Mesendoderm (in vitro differentiated cells): Measurements from ENCODE around the gene FBLN7.

Experiments
- DNase-seq: peaks from one replicate; pipeline ENCODE4 v3.0.0; 2013
- H2AK5ac ChIP-seq: 2 replicates; pipeline ENCODE4 v1.6.1; 2013; ENCODE audit warnings: low read length, inconsistent platforms
- H2BK120ac ChIP-seq: 2 replicates; pipeline ENCODE4 v1.6.1; 2013; ENCODE audit warnings: low read depth, mild to moderate bottlenecking, low read length, moderate library complexity, mixed read lengths
- H2BK15ac ChIP-seq: replicated peaks from 2 replicates; pipeline ENCODE4 v1.6.1; 2013; ENCODE audit warnings: low read depth, mild to moderate bottlenecking, moderate library complexity
- H2BK5ac ChIP-seq: 2 replicates; pipeline ENCODE4 v1.6.1; 2013; ENCODE audit warnings: low read length, inconsistent platforms
- H3K18ac ChIP-seq: 2 replicates; pipeline ENCODE4 v1.6.1; 2013; ENCODE audit warnings: mild to moderate bottlenecking, low read length, mixed read lengths
- H3K23ac ChIP-seq: one replicate; pipeline ENCODE4 v1.6.1; 2013; ENCODE audit warnings: low read length
- H3K27ac ChIP-seq: 2 replicates; pipeline ENCODE4 v1.5.1; 2013; ENCODE audit warnings: low read depth, mild to moderate bottlenecking, inconsistent platforms, low read length, moderate library complexity
- H3K27me3 ChIP-seq: 2 replicates; pipeline ENCODE4 v1.6.1; 2013; ENCODE audit warnings: low read length, control low read depth, mild to moderate bottlenecking, inconsistent platforms; ENCODE audit not compliant: insufficient read depth, poor library complexity
- H3K36me3 ChIP-seq: 2 replicates; pipeline ENCODE4 v1.6.1; 2013; ENCODE audit warnings: low read length, inconsistent platforms; ENCODE audit not compliant: control insufficient read depth, insufficient read depth
- H3K4ac ChIP-seq: one replicate; pipeline ENCODE4 v1.6.1; 2013; ENCODE audit warnings: low read depth, mild to moderate bottlenecking, low read length, moderate library complexity
- H3K4me1 ChIP-seq: 2 replicates; pipeline ENCODE4 v1.6.1; 2013; ENCODE audit warnings: low read depth, low read length, inconsistent platforms; ENCODE audit not compliant: control insufficient read depth
- H3K4me2 ChIP-seq: 2 replicates; pipeline ENCODE4 v1.6.1; 2013; ENCODE audit warnings: low read length
- H3K4me3 ChIP-seq: 2 replicates; pipeline ENCODE4 v1.5.1; 2013; ENCODE audit warnings: mild to moderate bottlenecking, low read length
- H3K56ac ChIP-seq: one replicate; pipeline ENCODE4 v1.6.1; 2013; ENCODE audit warnings: low read length
- H3K79me1 ChIP-seq: 2 replicates; pipeline ENCODE4 v1.6.1; 2013; ENCODE audit warnings: low read length, inconsistent platforms
- H3K79me2 ChIP-seq: 2 replicates; pipeline ENCODE4 v1.6.1; 2013; ENCODE audit warnings: mild to moderate bottlenecking, low read length; ENCODE audit not compliant: control insufficient read depth, insufficient read depth
- H3K9ac ChIP-seq: 2 replicates; pipeline ENCODE4 v1.6.1; 2013; ENCODE audit warnings: low read length, inconsistent platforms
- H4K5ac ChIP-seq: one replicate; pipeline ENCODE4 v1.6.1; 2013; ENCODE audit warnings: low read length
- H4K8ac ChIP-seq: one replicate; pipeline ENCODE4 v1.6.1; 2013; ENCODE audit warnings: low read depth, mild to moderate bottlenecking, control low read depth, low read length, moderate library complexity
- WGBS: extraction: QIAGEN DNeasy Blood & Tissue Kit; methylation state at CpG from one replicate; pipeline ENCODE4 v1.1.7; 2013; ENCODE audit warnings: low lambda C conversion rate, missing lambda C conversion rate; ENCODE audit not compliant: insufficient coverage; ENCODE audit errors: extremely low coverage; 5-methylcytosine and 5-hydroxymethylcytosine counted together

FBLN7 gene

GRCh38 chr2:112142525-112143078 lies 4.4 kb downstream of the FBLN7 start:
- Histone ChIP-seq H3K18ac (no peak overlapping the region), H3K4me2 (no peak overlapping the region), H3K79me1 (no peaks in the 10 kb centered on the region), H3K27me3 (peaks cover 17% of the 10 kb centered on the region), H3K56ac (no peak overlapping the region), H3K9ac (no peak overlapping the region), H3K4me3 (no peak overlapping the region), H3K36me3 (no peaks in the 10 kb centered on the region), H2BK120ac (no peak overlapping the region), H3K23ac (no peak overlapping the region), H2AK5ac (no peak overlapping the region), H3K4me1 (peaks cover 3% of the 10 kb centered on the region), H3K4ac (no peak overlapping the region), H4K5ac (no peak overlapping the region), H3K79me2 (no peaks in the 10 kb centered on the region), H3K27ac (no peak overlapping the region), H2BK15ac (no peak overlapping the region), H2BK5ac (no peak overlapping the region), H4K8ac (no peak overlapping the region)
- WGBS: no CpG with 5 or more reads among the region's 8 CpGs
- DNase-seq: no peak

DNA sequence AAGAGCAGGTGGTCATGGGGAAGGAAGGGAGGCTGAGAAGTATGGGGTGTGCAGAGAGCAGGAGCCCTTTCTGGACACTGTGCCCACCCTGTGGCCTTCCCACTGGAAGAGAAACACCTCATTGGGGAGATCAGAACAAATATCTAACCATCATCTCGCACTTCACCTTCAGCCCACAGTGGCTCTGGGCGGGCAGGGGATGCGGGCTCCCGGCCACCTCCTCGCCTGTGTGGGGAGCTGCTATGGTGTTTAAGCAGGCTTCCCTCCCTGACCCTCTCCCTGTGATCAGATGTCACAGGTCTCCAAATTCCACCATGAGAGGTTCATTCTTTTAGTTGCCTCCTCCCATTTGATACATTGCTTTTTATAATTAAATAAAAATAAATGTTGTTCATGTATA lies 5.0 kb downstream of the FBLN7 start:
- Histone ChIP-seq H3K27ac (no peak overlapping the region), H3K27me3 (peaks cover 13% of the 10 kb centered on the region)

DNA sequence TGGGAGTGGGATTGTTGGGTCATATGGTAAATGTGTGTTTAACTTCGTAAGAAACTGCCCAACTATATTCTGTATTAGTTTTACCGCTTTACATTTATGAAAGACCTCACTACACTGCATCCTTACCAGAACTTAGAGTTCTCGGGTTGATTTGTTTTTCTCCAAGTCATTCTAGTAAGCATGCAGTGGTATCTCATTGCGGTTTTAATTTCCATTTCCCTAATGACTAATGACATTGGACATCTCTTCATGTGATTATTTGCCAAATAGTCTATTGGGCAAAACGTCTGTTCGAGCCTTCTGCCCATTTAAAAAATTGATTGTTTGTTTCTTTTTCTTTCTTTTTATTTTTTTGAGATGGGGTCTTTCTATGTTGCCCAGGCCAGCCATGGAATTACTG lies 6.8 kb downstream of the FBLN7 start:
- H3K4me2 ChIP-seq: no peak overlapping the region
- H3K36me3 ChIP-seq: no peaks in the 10 kb centered on the region
- H3K18ac ChIP-seq: no peak overlapping the region
- H2BK15ac ChIP-seq: no peak overlapping the region
- WGBS: no CpG with 5 or more reads among the region's 6 CpGs
- H3K4me3 ChIP-seq: no peak overlapping the region
- no peak overlapping the region for H3K23ac ChIP-seq
- no peak overlapping the region for H2BK120ac ChIP-seq
- no peaks in the 10 kb centered on the region for H3K79me2 ChIP-seq
- no peak overlapping the region for H3K4ac ChIP-seq
- no peak overlapping the region for H2BK5ac ChIP-seq
- H3K9ac ChIP-seq: no peak overlapping the region
- H4K5ac ChIP-seq: no peak overlapping the region
- H2AK5ac ChIP-seq: no peak overlapping the region
- H3K79me1 ChIP-seq: no peaks in the 10 kb centered on the region
- H3K27ac ChIP-seq: no peak overlapping the region
- H3K56ac ChIP-seq: no peak overlapping the region
- peaks cover 13% of the 10 kb centered on the region for H3K27me3 ChIP-seq
- no peak for DNase-seq
- no peak overlapping the region for H4K8ac ChIP-seq
- H3K4me1 ChIP-seq: no peaks in the 10 kb centered on the region

More for the DNA sequence above, 5.0 kb downstream of the FBLN7 start:
- Histone ChIP-seq H3K4ac (no peak overlapping the region), H3K9ac (no peak overlapping the region), H4K8ac (no peak overlapping the region), H2BK15ac (no peak overlapping the region), H3K4me1 (no peaks in the 10 kb centered on the region), H4K5ac (no peak overlapping the region), H3K4me3 (no peak overlapping the region), H3K18ac (no peak overlapping the region), H3K79me2 (no peaks in the 10 kb centered on the region), H3K4me2 (no peak overlapping the region), H3K56ac (no peak overlapping the region), H2BK120ac (no peak overlapping the region), H2BK5ac (no peak overlapping the region), H3K36me3 (no peaks in the 10 kb centered on the region), H3K23ac (no peak overlapping the region), H3K79me1 (no peaks in the 10 kb centered on the region), H2AK5ac (no peak overlapping the region)
- WGBS: no CpG with 5 or more reads among the region's 5 CpGs
- DNase-seq: no peak

DNA sequence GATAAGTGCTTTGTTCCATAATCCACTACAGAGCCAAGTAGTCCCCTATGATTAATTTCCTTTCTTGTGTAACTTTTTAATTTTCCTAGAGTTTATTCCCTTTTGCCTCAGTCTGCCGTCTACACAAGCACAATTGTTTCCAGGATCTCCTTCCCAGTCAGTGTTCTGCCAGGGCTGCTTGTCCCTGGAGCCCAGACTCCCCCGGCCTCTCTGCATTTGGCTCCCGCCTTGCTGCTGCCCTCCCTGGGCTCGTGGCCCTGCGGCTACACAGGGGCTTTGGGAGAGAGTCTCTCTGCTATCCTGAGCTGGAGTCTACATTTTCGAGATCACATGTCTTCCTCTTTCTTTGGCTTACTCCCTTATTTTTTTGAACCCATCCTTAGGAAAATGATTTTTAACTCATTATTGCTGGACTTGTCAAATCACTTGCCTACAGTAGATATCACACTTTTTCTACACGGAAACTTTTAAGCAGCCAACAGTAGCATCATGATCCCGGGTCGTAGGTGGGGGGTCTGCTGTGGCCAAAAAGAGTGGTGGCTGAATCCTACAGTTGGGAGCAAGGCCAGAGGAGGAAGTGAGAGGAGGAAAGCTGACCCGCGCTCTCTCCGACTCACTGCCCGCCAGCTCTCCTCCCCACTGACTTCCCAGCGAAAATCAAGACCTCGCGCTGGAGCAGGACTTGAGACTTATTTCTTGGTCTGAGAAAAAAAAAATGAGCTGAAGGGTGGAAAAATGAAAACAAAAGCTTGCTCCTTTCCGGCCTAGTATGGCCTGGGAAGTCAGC lies 9.4 kb downstream of the FBLN7 start:
- Histone ChIP-seq H2AK5ac (no peak overlapping the region), H3K18ac (no peak overlapping the region), H2BK5ac (no peak overlapping the region), H3K27ac (no peak overlapping the region), H3K79me2 (no peaks in the 10 kb centered on the region), H4K8ac (no peak overlapping the region), H3K36me3 (no peaks in the 10 kb centered on the region), H3K4me3 (no peak overlapping the region), H3K4me2 (no peak overlapping the region), H3K56ac (no peak overlapping the region), H3K4ac (no peak overlapping the region), H3K79me1 (no peaks in the 10 kb centered on the region), H3K23ac (no peak overlapping the region), H3K4me1 (no peaks in the 10 kb centered on the region), H3K9ac (no peak overlapping the region), H2BK120ac (no peak overlapping the region), H3K27me3 (no peaks in the 10 kb centered on the region), H2BK15ac (no peak overlapping the region), H4K5ac (no peak overlapping the region)
- DNase-seq: no peak
- no CpG with 5 or more reads among the region's 17 CpGs for WGBS

GRCh38 chr2:112148477-112148876 lies 10.3 kb downstream of the FBLN7 start:
- no peak overlapping the region for H3K23ac ChIP-seq
- H3K4me1 ChIP-seq: no peaks in the 10 kb centered on the region
- no peak overlapping the region for H4K8ac ChIP-seq
- H3K27ac ChIP-seq: no peak overlapping the region
- no peak overlapping the region for H2BK15ac ChIP-seq
- H3K56ac ChIP-seq: no peak overlapping the region
- no peak for DNase-seq
- WGBS: no CpG with 5 or more reads among the region's 2 CpGs
- no peak overlapping the region for H3K18ac ChIP-seq
- no peak overlapping the region for H2BK120ac ChIP-seq
- no peak overlapping the region for H4K5ac ChIP-seq
- no peaks in the 10 kb centered on the region for H3K79me2 ChIP-seq
- H3K4me3 ChIP-seq: no peak overlapping the region
- no peaks in the 10 kb centered on the region for H3K27me3 ChIP-seq
- no peak overlapping the region for H2BK5ac ChIP-seq
- H3K9ac ChIP-seq: no peak overlapping the region
- H2AK5ac ChIP-seq: no peak overlapping the region
- H3K4me2 ChIP-seq: no peak overlapping the region
- H3K79me1 ChIP-seq: no peaks in the 10 kb centered on the region
- no peaks in the 10 kb centered on the region for H3K36me3 ChIP-seq
- H3K4ac ChIP-seq: no peak overlapping the region

GRCh38 chr2:112149194-112149593 lies 11.0 kb downstream of the FBLN7 start:
- Histone ChIP-seq H3K4me2 (no peak overlapping the region), H3K4me1 (no peaks in the 10 kb centered on the region), H2AK5ac (no peak overlapping the region), H3K18ac (no peak overlapping the region), H3K27me3 (no peaks in the 10 kb centered on the region), H2BK120ac (no peak overlapping the region), H3K36me3 (no peaks in the 10 kb centered on the region), H3K79me2 (no peaks in the 10 kb centered on the region), H3K56ac (no peak overlapping the region), H4K8ac (no peak overlapping the region), H3K4me3 (no peak overlapping the region), H3K23ac (no peak overlapping the region), H3K4ac (no peak overlapping the region), H3K79me1 (no peaks in the 10 kb centered on the region), H2BK15ac (no peak overlapping the region), H2BK5ac (no peak overlapping the region), H4K5ac (no peak overlapping the region), H3K27ac (no peak overlapping the region), H3K9ac (no peak overlapping the region)
- no CpG with 5 or more reads among the region's 5 CpGs for WGBS
- DNase-seq: no peak
